Measurements from ENCODE around the gene TPSD1.

DNA sequence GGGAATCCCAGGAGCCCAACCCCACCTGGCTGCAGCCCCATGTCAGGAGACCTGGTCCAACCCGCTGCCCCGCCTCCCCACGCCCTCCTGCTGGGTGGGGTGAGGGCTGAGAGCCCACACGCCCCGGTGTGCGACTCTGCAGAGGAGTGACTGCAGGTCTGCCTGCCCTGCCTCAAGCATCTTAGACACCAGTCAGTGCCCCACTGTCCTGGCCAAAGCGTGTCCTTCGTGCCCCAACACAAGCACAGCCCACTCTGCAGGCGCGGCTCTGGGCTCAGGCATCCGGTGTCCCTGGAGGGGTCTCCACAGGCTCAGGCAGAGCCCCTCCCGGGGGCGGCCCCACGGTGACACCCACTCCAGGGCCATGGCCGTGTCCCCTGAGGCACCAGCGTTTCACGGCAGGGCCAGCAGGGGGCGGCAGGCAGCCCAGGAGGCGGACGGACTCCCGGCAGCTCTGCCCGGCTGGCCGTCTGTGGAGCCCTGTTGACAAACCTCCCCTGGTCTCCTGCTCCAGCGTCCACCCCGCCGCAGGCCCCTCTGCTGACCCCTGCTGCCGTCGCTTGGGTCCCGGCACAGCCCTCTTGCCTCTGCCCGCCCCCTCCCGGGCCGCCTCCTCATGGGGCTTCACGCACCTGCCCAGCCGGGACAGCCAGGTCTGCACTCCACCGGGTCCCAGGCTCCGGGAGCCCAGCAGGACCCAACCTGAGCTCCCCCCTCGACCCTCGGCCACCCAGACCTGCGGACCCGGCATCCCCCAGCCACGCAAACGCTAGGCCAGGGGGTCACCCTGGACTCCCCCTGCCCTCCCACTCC is 45.0 kb downstream of the TPSD1 start:
- TF ChIP-seq, protein P1, sequence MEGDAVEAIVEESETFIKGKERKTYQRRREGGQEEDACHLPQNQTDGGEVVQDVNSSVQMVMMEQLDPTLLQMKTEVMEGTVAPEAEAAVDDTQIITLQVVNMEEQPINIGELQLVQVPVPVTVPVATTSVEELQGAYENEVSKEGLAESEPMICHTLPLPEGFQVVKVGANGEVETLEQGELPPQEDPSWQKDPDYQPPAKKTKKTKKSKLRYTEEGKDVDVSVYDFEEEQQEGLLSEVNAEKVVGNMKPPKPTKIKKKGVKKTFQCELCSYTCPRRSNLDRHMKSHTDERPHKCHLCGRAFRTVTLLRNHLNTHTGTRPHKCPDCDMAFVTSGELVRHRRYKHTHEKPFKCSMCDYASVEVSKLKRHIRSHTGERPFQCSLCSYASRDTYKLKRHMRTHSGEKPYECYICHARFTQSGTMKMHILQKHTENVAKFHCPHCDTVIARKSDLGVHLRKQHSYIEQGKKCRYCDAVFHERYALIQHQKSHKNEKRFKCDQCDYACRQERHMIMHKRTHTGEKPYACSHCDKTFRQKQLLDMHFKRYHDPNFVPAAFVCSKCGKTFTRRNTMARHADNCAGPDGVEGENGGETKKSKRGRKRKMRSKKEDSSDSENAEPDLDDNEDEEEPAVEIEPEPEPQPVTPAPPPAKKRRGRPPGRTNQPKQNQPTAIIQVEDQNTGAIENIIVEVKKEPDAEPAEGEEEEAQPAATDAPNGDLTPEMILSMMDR (conservative IDR thresholded peaks at IDR 0.05; ENCODE audit: low read depth in 2 of 2) = peak; percentile 68 to 87
- TF ChIP-seq, protein P2, sequence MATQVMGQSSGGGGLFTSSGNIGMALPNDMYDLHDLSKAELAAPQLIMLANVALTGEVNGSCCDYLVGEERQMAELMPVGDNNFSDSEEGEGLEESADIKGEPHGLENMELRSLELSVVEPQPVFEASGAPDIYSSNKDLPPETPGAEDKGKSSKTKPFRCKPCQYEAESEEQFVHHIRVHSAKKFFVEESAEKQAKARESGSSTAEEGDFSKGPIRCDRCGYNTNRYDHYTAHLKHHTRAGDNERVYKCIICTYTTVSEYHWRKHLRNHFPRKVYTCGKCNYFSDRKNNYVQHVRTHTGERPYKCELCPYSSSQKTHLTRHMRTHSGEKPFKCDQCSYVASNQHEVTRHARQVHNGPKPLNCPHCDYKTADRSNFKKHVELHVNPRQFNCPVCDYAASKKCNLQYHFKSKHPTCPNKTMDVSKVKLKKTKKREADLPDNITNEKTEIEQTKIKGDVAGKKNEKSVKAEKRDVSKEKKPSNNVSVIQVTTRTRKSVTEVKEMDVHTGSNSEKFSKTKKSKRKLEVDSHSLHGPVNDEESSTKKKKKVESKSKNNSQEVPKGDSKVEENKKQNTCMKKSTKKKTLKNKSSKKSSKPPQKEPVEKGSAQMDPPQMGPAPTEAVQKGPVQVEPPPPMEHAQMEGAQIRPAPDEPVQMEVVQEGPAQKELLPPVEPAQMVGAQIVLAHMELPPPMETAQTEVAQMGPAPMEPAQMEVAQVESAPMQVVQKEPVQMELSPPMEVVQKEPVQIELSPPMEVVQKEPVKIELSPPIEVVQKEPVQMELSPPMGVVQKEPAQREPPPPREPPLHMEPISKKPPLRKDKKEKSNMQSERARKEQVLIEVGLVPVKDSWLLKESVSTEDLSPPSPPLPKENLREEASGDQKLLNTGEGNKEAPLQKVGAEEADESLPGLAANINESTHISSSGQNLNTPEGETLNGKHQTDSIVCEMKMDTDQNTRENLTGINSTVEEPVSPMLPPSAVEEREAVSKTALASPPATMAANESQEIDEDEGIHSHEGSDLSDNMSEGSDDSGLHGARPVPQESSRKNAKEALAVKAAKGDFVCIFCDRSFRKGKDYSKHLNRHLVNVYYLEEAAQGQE (IDR thresholded peaks at IDR 0.05; ENCODE audit: unreplicated experiment) = no peak
- no peak for TF ChIP-seq EZH2phosphoT487 (IDR thresholded peaks at IDR 0.05; ENCODE audit: unreplicated experiment)
- no peak for TF ChIP-seq POLR2AphosphoS5 (IDR thresholded peaks at IDR 0.05; ENCODE audit: low read depth)
- no peak for TF ChIP-seq EZH2 (IDR thresholded peaks at IDR 0.05; ENCODE audit: low read depth, unreplicated experiment)
- TF ChIP-seq CREB1 (CRISPR knock-in tag; IDR thresholded peaks at IDR 0.05; ENCODE audit: low read depth) = no peak
